T follicular helper cell (primary cell): ENCODE results near the gene POTEF.
"Not testable (repeated sequence)": the region's sequence is repeated elsewhere in the genome, so short reads cannot be mapped to it uniquely, and the experiment has no call there.

Experiments used
- DNase-seq: peaks from one replicate; pipeline ENCODE4 v3.0.0-alpha.2; 2020; ENCODE audit warnings: low read depth

POTEF gene

DNA sequence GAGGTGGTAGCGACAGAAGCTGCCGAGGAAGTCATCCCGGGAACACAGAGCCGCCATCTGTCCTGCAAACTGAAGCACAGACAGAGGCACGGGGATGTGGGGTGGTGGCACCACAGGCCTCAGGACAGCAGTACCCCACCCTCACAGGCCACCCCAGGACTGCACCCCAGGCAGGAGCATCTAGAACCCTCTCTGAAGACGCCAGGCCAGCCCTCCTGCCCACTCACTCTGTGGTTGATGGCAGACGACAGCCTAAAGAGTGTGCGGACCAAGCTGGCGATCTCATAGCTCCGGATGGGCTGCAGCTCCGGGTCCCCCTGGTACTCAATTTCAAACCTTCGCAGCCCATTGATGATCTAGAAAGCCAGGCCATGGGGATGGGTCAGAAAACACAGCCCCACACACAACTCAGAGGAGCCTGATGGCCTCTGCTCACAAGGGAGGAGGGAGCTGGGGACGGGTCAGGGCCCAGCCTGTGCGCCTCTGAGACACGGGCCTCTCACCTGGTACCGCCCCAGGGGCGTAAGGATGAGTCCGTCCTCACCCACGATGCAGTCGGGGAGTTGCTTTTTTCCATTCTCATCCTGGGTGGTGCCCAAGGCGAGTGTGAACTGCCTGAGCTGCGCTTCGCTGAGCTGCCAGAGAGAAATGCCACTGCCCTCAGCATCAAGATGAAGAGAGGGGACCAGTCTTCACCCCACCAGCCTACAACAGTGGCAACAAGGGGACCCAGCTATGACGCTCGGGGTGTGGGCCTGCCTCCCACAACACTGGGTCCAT, 24.0 kb upstream of the POTEF start:
- DNase-seq, result no peak

DNA sequence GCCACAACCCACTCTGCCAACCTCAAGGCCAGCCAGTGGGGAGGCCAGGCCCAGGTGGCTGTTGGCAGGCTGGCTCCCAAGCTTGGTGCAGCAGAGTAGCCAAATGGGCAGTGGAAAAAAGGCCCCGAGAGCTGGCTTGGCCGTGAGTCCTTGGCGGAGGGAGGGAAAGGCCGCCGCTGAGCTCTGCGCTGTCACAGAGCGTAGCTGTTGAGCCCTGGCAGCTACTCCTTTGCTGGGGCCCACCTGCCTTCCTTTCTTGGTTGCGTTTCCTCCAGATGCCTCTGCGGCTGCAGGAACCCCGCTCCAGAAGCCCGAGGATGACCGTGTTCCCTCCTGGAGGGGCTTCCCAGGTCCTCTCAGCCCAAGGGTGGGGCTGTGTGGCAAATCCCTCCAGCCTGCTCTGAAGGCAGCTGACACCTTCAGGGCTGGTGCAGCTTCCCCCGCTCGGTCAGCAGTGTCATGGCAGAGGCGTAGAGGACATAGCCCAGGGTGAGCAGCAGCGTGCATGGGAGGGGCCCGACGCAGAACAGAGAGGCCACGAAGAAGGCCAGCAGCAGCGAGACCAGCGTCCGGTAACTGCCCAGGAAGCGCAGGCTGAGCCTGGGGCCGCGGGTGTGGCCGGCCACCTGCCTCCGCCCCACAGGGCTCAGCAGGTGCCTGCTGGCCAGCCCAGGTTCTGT, 23.3 kb upstream of the POTEF start:
- not testable (repeated sequence) for DNase-seq

DNA sequence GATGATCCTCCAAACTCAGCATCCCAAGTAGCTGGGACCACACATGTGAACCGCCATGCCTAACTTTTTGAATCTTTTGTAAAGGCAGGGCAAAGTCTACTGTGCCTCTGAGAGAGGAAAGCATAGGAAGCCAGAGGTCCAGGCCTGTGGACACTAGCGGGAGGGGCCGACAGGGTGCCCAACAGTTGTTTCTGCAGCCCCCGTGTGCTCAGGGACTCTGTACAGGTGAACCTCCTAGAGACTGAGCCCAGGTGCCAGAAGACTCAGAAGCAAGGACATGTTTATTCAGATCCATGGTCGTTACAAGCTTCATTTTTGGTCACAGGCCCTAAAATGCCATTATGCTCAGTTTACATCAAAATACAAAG, 22.1 kb upstream of the POTEF start:
- DNase-seq, result not testable (repeated sequence)

DNA sequence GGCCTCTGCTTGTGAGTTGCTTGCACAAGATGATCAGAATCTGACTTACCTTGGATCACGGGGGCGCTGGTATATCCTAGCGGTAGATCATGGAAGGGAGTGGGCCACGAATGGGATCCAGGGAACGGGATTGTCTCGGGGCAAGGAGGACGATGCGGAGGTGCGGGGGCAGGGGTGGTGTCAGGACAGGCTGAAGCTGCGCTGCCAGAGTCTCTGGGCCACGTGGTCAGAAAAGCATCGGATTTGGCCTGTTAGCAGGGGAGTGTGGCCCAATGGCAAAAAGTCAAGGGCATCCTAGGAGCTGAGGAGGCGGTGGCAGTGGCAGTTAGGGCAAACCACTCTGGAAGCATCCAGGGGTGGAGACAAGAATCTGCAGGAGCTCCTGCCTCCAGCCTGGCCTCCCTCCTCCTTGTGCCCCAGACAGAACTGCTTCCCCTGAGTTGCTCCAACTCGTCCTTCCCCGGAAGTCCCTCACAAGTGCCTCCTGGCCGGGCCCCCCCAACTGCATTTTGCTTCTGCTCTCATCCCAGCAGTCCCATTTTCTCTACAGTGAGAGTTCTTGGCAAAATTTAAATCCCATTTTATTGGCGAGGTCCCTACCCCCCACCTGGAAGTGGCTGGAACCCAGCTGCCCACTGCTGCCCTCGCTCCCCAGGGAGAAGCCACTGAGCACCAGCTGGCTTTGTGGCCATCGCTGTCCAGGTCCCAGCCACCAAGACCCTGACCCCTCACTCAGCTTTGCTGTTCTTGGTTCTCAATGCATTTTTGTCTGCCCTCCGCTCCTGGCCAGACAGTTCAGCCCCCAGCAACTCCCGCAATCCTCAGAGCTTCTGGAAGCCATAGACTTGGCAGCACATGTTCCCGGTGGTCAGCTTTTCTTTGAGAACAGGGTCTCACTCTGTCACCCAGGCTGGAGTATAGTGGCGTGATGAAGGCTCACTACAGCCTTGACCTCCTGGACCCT, 21.4 kb upstream of the POTEF start:
- DNase-seq, result no peak

DNA sequence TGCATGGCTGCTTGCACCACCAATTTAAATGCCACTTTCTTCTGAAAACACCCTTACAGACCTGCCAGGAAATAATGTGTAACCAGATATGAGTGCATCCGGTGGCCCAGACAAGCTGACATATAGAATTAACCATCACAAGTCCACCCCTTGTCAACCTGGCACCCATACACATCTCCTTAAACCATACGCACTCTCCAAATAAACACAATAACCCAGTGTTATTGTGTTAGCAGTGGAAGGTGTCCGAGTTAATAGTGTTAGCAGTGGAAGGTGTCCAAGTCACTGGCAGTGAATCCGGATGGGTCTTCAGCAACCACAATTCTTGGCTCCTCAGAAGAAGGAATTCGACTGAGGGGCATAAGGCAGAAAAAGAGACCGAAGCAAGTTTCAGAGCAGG, 19.5 kb upstream of the POTEF start:
- DNase-seq, result not testable (repeated sequence)

DNA sequence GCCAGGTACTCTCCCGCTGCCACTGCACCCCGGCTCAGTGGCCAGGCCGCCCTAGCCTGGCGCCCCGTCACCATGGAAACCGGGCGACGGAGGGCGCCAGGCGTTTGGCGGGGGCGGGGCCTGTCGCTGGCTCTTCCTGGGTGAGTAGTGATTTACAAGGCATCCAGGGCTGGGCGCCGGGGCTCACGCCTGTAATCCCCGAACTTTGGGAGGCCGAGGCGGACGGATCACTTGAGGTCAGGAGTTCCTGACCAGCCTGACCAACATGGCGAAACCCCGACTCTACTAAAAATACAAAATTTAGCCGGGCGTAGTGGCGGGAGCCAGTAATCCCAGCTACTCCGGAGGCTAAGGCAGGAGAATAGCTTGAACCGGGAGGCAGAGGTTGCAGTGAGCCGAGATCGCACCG, 16.0 kb upstream of the POTEF start, which contains the start of gene CCDC74B:
Gene CCDC74B, minus strand, starts transcription at position 107 of the 409 bp plus-strand sequence. CDS start 116 bp downstream, outside the sequence.
- DNase-seq, result peak; percentile 35

DNA sequence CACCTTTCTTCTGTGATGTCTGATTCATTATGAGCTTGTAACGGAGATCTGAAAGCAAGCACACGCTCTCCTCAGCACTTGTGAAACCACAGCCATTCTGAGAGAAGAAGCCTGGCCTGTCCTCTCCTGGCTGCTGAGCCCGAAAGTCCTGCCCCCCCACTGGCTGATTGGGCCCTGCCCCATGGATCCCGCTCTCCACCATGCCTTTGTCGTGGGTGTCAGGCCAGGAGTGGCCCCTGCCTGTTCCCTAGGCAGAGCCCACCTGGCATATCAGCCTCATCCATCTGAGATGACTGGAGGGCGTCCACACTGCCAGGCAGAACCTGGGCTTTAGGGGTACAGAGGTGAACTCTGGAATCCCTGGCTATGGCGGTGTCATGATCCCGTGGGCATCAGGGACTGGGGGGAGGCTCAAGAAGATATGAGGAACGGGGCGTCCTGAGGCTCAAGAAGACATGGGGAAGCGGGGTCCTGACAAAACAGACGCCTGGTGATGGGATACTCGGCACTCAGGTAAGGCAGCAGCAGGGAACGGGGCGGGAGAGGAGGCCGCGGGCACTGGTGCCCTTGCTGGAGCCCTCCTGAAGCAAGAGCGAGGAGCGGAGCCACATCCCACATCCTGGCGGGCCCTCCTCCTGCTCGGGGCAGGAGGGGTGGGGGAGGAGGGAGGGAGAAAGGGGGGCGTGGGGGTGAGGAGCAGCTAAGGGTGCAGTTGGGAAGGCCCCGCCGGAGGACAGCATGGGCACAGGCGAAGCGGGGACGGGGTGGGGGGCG, 14.4 kb upstream of the POTEF start:
- DNase-seq, result not testable (repeated sequence)

DNA sequence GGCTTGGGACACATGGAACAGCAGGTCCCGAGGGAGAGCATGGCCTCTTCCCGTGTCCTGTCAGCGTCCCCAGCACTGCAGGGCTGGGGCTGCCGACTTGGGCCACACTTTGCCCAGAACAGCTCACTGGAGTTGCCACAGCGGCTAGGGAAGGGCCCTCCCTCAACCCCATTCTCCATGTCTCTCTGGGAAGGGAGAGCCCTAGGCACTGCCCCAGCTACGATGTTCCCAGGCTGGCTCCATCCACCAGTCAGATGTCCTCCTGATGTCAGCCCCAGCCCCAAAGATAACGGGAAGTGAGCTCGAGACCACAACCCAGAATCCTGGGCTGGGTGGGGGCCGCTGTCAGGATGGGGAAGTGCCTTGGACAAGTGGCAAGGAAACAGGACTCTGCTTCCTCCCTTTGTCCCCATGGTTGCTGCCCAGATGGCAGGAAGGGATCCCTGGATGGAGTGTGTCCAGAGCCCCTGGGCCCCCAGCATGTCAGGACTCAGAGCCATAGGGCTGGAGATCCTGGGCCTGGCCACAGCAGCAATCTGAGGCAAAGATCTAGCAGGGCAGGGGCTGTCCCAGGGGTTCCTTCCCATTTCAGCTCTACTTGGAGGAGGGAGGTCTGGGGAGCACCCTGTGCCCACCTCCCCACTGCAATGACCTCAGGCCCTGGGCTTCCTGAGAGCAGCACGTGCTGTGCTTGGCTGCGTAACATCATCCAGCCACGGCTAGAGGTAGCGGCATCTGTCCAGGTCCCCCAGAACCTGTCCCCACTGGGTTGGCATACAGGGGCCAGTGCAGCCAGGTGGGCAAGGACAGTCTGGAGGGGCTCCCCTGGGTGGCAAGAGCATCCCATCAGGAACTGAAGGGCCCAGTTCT, 13.6 kb upstream of the POTEF start:
- DNase-seq, result not testable (repeated sequence)

DNA sequence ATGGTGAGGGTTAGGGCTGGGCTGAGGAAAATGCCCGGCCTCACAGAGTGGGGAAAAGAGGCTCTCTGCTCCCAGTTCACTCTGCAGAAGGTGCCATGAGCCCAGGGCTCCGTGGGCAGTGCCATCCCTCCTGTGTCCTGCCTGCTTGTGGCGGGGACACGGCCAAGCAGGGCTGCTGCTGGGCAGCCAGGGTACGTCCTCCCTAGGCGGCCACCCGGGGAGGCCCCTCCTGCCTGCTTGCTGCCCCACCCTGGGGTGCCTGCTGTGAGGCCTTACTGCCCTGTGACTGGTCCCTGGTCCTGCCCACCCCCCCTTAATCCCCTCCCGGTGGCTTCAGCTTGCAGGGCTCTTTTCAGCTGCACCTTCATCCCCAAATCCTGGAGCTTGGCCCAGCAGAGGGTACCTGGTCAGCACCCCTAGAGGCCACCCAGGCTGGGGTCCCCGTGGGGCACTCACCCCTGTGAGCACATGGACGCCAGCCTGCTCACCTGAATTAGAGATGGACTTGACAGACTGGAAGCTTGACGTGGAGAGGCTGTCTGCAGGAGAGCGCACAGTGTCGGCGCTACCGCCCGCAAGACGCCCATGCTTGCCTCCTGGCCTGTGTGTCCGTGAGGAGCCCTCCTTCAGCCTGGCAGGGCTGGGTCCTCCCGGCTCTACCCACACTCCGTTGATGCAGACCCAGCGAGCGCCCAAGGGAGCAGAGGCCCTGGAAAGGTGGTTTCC, 12.8 kb upstream of the POTEF start:
- DNase-seq, result not testable (repeated sequence)

DNA sequence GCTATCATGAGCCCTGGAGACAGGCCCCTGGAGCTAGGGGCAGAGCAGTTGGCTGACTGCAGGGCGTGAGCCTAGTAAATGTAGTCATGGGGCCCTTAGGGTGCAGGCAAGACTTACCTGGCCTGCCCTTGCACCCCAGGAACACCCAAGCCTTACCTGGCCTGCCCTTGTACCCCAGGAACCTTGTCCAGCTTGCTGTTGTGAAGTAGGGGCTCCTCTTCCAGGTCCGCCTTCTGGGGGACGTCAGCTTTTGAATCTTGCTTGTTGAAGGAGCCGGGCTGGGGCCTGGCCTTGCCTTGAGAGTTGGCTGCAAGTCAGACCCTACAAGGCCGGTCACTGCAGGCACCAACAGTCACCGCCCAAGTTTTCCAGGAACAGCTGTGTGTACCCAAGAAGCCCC, 12.0 kb upstream of the POTEF start:
- DNase-seq, result not testable (repeated sequence)

DNA sequence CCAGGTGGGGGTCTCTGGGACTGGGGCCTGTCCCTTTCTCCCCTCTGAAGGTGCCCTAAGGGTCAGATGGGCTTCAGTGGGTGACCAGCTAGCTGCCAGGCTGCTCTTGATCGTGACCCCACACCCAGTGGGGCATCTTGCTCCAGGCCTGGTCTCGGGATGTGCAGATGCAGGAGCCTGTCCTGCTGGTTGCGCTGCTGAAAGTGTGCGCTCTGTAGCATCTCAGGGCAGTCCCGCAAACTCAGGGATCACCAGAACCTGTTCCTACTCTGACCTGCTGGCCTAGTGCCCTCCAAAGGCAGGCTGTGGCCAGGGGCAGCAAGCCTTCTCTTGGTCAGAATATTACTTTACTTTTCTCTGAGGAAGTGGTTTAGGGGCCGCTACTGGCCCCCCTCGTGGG, 11.5 kb upstream of the POTEF start:
- not testable (repeated sequence) for DNase-seq

DNA sequence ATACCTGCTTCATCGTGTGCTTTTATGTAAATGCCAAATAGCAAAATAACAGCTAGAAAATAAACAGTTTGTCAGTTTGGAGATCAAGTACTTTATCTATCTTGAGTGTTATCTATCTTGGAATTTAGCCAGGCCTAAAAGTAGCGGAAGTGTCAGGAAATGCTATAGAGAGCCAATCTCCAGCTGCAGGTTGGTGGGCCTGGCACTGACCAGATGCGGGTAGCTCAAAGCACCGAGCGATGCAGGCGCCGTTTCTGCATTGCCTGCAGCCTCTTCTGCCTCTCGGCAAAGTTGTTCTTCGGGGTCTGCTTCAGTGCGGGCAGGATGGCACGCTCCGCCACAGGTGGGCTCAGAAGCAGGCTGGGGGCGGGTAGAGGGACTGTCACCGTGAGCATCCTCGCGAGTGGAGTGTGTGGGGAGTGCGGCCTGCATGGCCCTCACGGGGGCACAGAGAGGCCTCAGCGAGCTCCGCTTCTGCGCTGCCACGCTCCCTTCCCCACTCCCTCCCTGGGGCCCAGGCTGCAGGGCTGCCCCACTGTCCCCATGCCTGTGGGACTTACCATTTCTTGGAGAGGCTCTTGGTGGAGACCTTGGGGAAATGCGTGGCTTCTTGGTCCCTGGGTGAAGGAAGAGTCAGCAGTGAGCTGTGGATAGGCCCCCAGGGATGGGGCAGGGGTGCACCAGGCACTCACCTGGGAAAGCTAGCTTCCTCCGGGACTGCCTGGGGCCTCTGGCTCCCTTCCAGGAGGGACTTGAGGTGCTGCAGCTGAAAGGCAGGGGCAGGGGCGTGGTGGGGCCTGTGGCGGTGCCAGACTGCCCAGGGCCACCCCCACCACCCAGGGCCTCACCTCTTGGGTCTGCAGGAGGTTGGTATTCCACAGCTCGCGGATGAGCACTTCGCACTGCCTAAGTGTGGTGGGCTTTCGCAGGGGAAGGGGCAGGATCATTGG, 10.6 kb upstream of the POTEF start:
- DNase-seq, result not testable (repeated sequence)

DNA sequence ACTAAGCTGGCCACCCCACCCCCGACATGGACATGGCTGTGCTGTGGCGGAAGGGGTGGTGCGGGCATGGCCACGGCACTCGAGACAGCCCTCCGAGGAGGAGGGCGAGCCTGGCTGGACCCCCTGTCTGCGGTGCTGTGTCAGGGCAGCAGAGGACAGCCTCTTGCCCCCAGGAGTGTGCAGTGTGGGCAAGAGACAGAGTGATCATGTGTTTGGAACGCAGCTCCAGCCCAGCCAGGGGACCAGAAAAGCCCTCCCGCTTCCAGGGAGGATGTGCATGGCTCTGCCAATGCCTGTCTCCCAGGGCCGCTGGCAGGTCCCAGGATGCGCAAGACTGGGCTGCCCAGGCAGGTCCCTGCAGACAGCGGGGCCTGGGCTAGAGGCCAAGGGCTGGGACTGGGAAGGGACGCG, 9.8 kb upstream of the POTEF start:
- DNase-seq, result not testable (repeated sequence)

DNA sequence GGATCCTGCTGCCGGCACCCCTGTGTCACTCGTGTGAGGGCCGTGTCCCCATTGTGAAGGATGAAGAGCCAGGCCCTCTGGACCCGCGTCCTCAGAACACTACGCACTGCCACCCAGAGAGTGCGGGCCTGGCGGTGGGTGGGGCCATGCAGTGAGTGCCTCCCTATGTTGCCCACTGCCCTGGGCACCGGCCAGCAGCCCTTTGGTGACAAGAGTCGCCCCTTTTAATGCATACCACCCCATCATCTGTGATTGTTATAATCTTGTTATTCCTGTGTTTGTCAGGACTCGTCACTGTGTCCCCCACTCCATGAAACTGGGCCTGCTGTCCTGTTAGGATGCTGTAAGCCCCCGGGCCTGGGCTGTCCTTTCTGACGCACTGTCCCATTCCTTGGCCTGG, 9.3 kb upstream of the POTEF start:
- DNase-seq, result not testable (repeated sequence)

DNA sequence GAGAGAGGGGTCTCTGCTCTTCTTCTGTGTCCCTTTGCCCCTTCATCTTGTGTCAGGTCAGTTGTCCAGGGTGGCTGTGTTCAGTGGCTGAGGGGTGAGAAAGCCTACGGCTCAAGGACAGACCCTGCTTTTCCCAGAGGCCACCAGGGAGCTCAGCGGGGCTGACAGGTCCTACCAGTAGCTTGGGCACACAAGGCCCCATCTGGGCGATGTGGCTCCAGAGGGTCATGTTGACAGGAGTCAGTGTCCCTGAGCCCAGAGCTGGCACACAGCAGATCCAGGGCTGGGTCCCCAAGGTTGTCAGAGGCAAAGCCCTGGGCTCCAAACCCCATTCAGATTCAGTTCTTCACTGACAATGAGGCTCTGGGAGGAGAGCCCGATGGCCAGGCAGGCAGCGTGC, 8.1 kb upstream of the POTEF start:
- not testable (repeated sequence) for DNase-seq

DNA sequence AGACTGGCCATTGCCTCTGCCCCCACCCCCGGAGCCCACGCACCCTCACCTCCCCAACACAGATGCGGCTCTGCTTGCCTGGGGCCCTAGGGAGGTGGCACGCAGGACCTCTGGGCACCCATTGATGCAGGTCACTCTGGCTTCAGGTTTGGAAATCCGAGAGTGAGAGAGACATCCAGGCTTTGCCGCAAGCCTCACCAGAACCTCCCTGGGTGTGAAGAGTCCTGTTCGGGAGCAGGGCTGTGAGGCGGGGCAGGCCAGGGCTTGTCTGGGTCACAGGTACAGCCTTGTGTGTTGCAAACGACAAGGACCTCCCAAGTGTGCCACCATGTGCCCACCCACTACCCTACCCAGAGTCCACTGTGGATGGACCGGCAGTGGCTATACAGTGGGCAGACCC, 7.5 kb upstream of the POTEF start:
- not testable (repeated sequence) for DNase-seq

DNA sequence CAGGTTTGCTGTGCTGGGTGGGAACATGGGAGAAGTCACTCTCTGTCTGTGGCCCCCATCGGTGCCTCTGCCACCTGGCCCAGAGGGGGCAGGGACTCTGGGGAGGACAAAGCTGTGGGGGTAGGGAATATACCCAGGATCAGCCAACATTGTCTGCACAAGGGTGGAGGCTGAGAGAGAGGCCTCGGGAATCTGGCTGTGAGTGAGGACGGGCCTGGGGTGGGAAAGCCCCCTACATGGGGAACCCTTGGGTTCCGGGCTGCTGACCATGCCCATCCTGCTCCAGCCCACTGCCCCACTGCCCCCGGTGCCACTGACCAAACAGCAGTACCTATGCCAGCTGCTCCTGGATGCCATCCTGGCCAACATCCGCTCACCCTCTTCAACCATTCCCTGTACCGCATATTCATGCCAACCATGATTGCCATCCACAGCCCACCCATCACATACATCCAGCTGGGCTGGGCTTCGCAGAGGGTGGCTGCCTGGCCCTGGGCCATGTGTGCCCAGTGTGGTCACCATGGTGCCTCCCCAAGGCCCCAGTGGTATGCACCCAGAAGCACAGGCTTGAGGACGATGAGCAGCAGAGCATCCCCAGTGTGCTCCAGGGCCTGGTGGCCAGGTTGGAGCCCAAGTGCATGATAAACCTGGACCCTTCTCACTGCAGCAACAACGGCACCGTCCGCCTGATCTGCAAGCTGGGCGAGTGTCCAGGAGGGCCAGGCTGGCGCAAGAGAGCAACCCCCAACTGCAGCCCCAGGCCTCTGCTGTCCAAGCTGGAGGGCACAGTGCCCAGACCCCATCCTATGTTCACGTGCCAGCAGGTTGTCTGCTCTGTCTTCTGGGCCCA, 6.9 kb upstream of the POTEF start:
- no peak for DNase-seq

DNA sequence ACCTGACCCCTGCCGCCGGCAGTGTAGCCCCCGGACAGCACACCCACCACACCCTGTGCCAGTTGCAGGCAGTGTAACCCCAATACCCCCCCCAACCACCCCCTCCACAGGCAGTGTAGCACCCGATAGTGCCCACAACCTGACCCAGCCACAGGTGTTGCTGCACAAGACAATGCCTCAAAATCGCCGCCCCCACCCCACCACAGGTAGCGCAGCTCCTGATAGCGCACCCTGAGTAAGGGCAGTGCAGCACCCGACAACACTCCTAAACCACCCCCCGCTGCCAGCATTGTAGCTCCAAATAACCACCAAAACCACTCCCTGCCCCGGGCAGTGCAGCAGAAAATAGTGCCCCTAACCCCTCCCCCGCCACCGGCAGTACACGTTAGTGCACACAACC, 558 bp downstream of the POTEF start:
- not testable (repeated sequence) for DNase-seq
